HG03066 (cell line): Measurements from ENCODE around the gene B4GALNT4.
"Not testable (repeated sequence)": the region's sequence is repeated elsewhere in the genome, so short reads cannot be mapped to it uniquely, and the experiment has no call there.

Experiments
- ATAC-seq: cut with Tn5 transposase; IDR thresholded peaks from one replicate; pipeline ENCODE4 v1.9.1; 2021; ENCODE audit warnings: low read depth; ENCODE audit not compliant: unreplicated experiment

Gene B4GALNT4

DNA sequence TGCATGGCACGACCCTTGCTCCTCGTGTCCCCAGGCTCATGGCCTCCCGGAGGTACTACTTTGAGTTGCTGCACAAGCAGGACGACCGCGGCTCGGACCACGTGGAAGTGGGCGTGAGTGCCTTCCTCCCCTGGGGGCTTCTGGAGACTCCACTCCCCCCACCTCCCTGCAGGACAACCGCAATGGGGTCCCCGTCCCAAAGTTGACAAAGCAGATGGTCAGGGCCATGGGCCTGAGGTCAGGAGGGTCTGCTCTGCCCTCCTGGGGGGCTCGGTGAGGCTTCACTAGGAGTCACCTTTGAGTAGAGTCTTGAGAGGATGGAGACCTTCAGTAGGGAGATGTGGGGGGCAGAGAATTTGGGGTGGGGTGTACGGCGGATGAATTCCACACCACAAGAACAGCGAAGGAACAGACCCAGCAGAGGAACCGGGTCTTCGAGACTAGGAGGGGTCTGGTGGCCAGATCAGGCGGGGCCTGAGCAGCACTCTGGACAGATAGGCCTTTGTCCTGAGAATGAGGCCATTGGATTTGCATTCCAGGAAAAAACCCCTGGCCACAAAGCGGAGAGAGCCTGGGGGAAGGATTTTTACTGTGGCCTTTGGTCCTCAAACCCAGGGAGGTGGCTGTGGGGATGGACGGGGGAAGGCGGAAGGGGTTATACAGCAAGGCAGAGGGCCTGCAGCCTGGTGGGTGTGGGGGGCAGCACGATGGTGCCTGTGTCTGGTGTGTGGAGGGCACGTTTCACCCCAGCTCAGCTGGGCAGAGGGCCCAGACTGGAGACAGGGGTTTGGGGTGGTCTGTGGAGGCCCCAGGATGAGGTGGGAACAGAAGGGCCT, 4.6 kb downstream of the B4GALNT4 start:
- no peak for ATAC-seq

DNA sequence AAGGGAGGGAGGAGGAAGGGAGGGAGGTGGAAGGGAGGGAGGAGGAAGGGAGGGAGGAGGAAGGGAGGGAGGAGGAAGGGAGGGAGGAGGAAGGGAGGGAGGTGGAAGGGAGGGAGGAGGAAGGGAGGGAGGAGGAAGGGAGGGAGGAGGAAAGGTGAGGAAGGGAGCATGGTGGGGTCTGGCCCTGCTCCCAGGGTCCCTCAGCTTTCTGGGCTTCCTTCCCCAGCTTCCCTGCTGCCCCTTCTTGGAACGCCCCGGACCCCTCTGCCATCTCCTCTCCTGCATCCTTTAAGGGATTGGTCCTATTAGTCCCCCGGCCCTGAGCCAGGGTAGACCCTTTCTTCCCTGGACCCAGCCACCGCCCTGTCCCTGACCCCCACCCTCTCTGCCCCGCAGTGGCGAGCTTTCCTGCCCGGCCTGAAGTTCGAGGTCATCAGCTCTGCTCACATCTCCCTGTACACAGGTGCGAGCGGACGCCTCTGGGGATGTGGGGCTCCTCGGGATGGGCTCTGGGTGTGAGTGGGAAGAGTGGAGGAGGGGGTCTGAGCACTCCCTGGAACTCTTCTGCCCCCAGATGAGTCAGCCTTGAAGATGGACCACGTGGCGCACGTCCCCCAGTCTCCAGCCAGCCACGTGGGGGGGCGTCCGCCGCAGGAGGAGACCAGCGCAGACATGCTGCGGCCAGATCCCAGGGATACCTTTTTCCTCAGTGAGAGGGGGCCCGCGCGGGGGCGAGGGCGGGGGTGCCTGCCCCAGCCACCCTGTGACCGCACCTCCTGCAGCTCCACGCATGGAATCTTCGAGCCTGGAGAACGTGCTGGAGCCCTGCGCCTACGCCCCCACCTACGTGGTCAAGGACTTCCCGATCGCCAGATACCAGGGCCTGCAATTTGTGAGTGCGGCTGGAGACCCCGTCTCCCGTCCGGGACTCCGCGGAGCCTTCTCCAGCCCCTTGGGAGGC, 6.0 kb downstream of the B4GALNT4 start:
- ATAC-seq, result no peak

DNA sequence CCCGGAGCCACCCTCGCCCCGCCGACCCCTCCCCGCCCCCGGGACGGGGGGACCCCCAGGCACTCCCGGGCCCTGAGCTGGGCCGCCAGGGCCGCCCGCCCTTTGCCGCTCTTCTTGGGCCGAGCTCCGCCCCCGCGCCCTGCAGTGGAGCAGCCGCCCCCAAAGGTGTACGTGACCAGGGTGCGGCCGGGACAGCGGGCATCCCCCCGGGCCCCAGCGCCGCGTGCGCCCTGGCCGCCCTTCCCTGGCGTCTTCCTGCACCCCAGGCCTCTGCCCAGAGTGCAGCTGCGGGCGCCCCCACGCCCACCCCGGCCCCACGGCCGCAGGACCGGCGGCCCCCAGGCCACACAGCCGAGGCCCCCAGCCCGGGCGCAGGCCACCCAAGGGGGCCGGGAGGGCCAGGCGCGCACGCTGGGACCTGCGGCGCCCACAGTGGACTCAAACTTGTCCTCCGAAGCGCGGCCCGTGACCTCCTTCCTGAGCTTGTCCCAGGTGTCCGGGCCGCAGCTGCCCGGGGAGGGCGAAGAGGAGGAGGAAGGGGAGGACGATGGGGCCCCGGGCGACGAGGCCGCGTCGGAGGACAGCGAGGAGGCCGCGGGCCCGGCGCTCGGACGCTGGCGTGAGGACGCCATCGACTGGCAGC, 7.4 kb downstream of the B4GALNT4 start:
- no peak for ATAC-seq

DNA sequence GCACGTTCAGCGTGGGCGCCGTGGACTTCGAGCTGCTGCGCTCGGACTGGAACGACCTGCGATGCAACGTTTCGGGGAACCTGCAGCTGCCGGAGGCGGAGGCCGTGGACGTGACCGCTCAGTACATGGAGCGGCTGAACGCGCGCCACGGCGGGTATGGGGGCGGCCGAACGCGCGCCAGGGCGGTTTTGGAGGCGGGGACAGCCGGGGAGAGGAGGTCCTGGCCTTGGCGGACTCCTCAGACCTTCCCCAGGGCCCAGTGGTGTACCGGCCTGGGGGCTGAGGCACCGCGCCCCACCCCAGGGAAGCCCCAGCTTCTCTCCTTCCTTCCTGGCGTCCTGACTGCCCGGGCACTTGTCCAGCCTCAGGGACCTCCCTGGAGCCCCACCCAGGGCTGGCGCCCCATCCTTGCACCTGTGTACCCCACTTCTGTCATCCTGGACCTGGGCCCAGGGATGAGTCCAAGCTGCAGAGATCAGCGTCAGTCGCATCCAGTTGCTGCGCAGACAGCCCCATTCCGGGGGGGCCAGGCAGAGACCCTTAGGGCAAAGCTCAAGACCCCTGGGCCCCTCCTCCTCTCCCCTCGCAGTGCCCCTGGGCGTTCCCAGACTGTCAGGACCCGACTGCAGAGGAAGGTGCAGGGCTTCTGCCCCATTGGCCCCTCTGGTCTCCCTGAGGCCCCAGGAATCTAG, 8.0 kb downstream of the B4GALNT4 start:
- ATAC-seq, result no peak

DNA sequence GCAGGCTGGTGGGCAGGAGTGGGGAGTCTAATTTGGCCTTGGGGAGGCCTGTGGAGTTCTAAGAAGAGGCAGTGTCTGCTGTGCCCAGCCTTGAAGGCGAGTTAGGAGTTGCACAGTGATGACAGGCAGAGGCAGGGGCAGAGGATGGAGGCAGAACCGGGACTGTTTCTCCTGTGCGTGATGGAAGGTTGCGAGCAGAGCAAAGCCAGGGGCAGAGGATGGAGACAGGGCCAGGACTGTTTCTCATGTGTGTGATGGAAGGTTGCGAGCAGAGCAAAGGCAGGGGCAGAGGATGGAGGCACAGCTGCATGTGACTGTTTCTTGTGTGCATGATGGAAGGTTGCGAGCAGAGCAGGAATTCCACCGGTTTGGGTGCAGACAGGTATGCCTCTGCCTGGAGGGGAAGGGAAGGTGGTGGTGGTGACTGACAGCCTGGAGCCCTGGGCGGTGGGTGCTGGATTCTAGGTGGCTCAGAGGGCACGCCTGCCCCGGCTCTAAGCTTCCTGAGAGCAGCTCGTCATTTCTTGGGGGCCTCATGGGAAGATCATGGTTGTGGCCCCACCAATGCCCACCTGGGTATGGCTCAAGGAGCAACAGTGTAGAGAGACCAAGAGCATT, 8.7 kb downstream of the B4GALNT4 start:
- no peak for ATAC-seq

DNA sequence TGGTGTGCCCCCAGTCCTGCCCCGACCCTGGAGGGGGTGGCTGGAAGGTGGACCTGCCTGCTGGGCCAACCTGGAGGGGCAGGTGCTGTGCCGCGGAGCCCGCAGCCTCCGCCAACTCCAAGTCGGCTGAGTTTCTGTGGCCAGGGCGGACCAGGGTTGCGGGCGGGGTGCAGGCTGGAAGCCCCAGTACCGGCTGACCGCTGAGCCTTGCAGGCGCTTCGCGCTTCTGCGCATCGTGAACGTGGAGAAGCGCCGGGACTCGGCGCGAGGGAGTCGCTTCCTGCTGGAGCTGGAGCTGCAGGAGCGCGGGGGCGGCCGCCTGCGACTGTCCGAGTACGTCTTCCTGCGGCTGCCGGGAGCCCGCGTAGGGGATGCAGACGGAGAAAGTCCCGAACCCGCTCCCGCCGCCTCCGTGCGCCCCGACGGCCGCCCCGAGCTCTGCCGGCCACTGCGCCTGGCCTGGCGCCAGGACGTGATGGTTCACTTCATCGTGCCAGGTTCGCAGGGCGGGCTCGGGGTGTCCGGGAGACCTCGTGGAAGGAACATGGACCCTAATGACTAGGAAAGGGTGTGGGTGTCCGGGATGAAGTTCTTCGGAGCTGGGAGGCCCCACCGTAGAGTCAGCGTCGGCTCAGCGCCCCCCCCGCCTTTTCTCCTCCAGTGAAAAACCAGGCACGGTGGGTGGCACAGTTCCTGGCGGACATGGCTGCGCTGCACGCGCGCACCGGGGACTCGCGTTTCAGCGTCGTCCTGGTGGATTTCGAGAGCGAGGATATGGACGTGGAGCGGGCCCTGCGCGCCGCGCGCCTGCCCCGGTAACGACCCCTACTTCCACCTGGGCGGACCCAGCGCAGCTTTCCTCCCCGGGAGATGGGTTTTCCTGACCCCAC, 10.2 kb downstream of the B4GALNT4 start:
- no peak for ATAC-seq

DNA sequence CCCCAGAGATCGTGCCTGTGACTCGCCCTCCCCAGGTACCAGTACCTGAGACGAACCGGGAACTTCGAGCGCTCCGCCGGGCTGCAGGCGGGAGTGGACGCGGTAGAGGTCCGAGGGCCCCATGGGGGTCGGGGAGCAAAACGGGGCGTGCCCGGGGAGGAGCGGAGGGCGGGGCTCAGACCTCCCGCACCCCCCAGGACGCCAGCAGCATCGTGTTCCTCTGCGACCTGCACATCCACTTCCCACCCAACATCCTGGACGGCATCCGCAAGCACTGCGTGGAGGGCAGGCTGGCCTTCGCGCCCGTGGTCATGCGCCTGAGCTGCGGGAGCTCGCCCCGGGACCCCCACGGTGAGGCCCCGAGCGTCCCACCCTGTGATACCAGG, 10.8 kb downstream of the B4GALNT4 start:
- no peak for ATAC-seq

DNA sequence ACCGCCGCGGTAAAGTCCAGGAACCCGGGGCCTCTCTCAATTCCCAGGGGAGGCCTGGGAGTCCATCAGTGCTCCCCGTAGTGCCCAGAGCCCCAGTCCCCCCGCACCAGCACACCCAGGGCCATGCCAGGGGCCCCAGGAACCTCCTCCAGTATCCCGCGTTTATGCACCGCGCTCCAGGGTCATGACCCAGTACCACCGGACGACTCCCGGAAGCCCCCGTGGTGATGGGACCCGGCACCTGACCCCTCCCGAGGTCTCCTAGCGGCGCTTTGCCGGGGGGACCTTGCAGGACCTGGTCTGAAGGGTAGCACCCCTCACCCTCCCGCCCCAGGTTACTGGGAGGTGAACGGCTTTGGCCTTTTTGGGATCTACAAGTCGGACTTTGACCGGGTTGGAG, 11.2 kb downstream of the B4GALNT4 start:
- ATAC-seq, result no peak

DNA sequence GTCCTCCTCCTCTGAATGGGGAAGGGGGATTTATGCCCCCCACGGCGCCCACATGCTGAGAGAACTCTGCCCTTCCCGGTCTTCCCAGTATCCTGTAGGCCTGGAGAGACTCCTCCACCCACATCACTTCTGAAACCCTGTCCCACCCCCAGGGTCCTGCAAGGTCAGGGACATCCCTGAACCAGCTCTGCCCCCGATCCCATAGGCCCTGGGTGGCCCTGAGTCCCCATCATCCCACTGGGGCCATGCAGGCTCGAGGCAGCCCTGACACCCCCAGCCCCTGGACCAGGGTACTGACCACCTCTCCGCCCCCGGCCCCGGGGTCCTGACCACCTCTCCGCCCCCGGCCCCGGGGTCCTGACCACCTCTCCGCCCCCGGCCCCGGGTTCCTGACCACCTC, 11.7 kb downstream of the B4GALNT4 start:
- no peak for ATAC-seq

DNA sequence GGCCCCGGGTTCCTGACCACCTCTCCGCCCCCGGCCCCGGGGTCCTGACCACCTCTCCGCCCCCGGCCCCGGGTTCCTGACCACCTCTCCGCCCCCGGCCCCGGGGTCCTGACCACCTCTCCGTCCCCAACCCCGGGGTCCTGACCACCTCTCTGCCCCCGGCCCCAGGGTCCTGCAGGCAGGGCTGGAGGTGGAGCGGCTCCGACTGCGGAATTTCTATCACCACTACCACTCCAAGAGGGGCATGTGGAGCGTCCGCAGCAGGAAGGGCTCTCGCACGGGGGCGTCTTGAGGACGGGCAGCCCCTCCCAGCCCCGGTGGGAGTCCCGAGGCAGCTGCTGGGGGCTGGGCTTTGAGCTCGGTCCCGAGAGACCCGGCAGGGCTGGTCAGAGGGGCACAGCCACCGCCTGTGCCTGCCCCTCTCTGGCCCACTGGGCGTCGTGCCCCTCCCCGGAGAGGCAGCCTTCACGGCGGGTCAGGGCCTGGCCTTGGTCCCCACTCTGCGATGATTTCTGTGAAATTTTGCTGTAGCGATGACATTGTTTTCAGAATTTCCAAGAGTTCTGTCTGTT, 12.3 kb downstream of the B4GALNT4 start:
- no peak for ATAC-seq

DNA sequence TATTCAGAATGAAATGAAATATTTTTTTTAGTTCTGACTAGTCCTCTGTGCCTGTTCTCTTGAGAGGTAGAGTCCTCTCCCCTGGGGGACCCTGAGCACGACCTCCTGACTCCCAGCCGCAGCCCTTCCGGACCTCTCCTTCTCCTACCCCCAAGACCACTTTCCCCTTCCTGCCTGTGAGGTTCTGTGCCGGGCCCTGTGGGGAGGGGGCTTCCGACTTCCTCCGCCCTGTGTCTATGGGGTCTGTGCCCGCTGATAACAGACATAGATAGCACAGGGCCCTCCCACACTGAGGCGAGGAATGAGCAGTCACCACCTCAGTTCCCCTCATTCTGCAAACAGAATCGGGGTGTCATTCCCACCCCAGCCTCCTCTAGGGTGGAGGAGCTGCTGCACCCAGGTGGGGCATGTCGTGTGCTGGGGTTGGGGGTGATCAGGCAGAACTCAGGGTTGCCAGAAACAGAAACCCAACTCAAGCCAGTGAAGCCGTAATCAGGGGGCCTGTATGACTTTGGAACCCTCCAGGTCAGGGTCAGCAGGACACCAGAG, 12.9 kb downstream of the B4GALNT4 start:
- ATAC-seq, result no peak

DNA sequence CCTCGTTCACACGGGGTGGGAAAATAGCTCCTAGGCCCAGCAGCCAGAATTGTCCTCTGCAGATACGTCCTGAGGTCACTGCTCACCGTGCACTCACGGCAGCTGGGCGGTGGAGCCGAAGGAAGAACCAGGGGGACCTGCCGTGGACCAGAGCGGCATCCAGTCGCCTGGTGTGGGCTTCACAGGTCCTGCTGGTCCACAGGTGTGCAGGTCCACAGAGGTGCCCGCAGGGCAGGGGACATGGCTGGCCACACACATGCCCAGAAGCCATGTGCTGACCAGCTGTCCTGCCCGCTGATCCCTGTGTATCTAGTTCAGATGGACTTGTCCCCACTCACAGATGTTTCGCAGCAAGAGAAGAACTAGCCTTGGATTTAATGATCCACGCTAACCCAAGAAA, 14.1 kb downstream of the B4GALNT4 start:
- ATAC-seq, result no peak

DNA sequence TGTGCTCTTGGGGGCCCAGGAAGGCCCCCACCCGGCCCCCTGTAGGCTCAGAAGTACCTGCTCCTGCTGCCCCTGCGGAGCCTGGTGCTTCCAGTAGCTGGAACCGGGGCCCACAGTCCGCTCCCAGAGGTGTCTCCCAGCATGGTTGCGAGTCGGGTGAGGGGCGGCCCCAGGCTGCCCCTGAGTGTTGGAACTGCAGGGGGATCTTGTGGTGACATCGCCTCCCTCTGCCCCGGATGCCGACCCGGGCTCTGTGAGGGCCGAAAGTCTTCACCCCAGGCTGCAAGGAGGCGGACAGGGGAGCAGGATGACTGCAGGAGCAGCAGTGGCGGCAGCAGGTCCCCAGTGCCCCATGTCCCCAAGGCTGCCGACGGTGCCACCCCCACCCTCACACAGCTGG, 15.2 kb downstream of the B4GALNT4 start:
- no peak for ATAC-seq

DNA sequence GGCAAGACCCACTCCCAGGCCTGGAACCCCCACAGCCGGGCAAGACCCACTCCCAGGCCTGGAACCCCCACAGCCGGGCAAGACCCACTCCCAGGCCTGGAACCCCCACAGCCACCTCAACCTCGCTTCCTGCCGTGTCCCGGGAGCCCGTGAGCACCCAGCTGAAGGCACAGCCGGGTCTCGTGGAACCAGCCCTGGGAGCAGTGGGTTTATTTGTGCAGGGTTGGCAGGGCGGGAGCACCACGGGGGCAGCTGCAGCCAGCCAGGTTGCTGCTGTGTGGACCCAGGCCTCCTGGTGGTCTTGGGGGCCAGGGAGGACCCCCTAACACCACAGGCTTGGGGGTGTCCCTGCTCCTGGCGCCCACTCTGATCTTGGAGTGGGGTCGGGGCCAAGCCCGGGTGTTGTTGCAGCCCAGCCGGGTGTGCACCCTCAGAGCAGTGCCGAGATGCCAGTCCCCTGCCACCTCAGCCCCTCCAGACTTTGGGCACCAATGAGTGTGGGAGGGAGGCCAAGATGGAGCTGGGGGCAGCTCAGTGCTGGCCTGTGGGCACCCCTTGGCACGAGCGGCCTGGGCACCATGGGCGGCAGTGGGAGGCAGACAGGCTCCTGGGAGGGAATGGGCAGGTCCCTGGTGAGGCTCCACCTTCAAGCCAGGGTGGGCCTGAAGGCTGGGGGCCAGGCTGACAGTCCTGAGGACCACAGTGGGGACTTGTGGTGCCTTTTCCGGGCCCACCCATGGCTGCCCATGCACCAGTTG, 16.5 kb downstream of the B4GALNT4 start:
- no peak for ATAC-seq

DNA sequence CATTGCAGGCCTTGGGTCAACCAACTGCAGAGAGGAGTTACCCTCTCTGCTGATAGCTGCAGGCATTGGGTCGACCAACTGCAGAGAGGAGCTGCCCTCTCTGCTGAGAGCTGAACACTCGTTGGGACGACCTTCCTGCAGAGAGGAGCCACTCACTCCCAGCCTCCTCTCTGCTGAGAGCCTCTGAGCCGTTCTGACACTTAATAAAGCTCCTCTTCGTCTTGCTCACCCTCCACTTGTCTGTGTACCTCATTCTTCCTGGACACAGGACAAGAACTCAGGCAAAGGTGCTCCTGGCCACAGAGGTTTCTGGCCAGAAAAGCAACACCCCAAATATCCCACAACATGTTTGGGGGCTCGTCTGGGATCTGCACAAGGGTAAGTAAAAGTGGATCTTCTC, 17.2 kb downstream of the B4GALNT4 start:
- no peak for ATAC-seq

DNA sequence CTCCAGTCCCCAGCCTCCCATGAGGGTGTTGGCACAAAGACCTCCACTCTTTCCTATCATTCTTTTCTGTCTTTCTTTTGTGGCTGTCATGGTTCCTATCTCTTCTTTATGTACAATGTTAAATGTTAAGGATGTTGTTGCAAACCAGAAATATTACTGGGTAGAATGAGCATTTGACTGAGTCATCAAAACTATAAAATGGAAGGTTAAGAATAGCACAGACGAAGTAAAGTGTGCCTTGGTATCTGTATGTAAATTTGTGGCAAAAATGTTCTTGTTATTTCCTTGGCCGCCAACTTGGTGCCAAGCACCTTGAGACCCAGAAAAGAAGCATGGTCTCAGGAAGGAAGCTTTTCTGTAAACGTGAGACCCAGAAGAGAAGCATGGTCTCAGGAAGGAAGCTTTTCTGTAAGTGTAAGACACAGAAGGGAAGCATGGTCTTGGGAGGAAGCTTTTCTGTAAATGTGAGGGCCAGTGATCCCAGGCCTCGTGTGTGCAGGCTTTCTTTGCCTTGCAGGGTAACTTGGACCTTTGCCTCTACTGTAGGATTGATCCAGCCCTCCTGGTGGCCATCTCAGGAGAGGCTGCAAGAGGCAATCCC, 18.0 kb downstream of the B4GALNT4 start:
- ATAC-seq, result no peak

DNA sequence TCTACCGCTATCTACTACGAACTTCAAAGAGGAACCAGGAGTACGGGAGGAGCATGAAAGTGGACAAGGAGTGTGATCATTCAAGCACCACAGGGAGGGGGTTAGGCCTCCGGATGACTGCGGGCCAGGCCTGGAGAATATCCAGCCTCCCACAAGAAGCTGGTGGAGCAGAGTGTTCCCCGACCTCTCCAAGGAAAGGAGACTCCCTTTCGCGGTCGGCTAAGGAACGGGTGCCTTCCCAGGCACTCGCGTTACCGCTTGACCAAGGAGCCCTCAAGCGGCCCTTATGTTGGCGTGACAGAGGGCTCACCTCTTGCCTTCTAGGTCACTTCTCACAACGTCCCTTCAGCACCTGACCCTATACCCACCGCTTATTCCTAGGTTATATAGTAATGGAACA, 20.1 kb downstream of the B4GALNT4 start:
- not testable (repeated sequence) for ATAC-seq
